T-cell (primary cell): Measurements from ENCODE around the gene GK2. TPM values are rescaled to one million over a fixed set of nuclear protein-coding genes. Genes with fewer than 3 reads are reported as not detected.

Source experiments
- ATAC-seq, 4 experiments: fragments of 200-7000 bp in 3 of 4; fragments of 150-1000 bp in 1 of 4; cut with Tn5 transposase; replicated peaks in 1 of 4; 1 replicate in 3 of 4; 2 replicates in 1 of 4; pipeline ENCODE4 v1.10.0; 2021; ENCODE audit warnings: moderate library complexity in 3 of 4, mild to moderate bottlenecking in 2 of 4, moderate number of reproducible peaks in 1 of 4
- CTCF ChIA-PET, 2 donors: fragments of 300-600 bp; sonication (Branson Sonifier 250); formaldehyde crosslinking; loops; one replicate each; lab custom pipeline; 2022; ENCODE audit warnings: antibody characterized with exemption in 2 of 2; lab: Charles Lee
- POLR2A ChIA-PET, 2 donors: fragments of 300-600 bp; sonication (Branson Sonifier 250); formaldehyde crosslinking; loops; one replicate each; lab custom pipeline; 2022; ENCODE audit warnings: antibody characterized with exemption in 2 of 2; lab: Charles Lee
- DNase-seq, 35 experiments: peaks; one replicate each; pipeline versions ENCODE4 v3.0.0 to v3.0.0-alpha.2; 2013 to 2023
- H3K27ac ChIP-seq: one replicate; pipeline ENCODE4 v1.5.1; 2013; ENCODE audit warnings: low read length
- H3K27me3 ChIP-seq, 2 experiments: replicated peaks in 1 of 2; 1 replicate in 1 of 2; 2 replicates in 1 of 2; pipeline versions ENCODE4 v1.6.1 to v1.7.0; 2013; ENCODE audit warnings: low read length in 1 of 2, mixed read lengths in 1 of 2; ENCODE audit not compliant: control insufficient read depth in 2 of 2, insufficient read depth in 2 of 2; ENCODE audit errors: extremely low read depth in 1 of 2
- H3K36me3 ChIP-seq, 2 donors: 1 replicate in 1 of 2; 2 replicates in 1 of 2; pipeline versions ENCODE4 v1.6.1 to v1.7.0; 2013; ENCODE audit warnings: low read length in 1 of 2; ENCODE audit not compliant: control insufficient read depth in 2 of 2, insufficient read depth in 1 of 2; ENCODE audit errors: extremely low read depth in 1 of 2
- H3K4me1 ChIP-seq, 2 experiments: 1 replicate in 1 of 2; 2 replicates in 1 of 2; pipeline versions ENCODE4 v1.6.1 to v1.7.0; 2013; ENCODE audit warnings: low read length in 2 of 2, mixed read lengths in 1 of 2; ENCODE audit not compliant: insufficient read depth in 2 of 2, control insufficient read depth in 1 of 2; ENCODE audit errors: extremely low read depth in 1 of 2
- H3K4me3 ChIP-seq, 2 donors: 1 replicate in 1 of 2; 2 replicates in 1 of 2; pipeline versions ENCODE4 v1.5.1 to v1.7.0; 2013; ENCODE audit warnings: mild to moderate bottlenecking in 2 of 2, low read length in 1 of 2, moderate library complexity in 1 of 2; ENCODE audit not compliant: control insufficient read depth in 1 of 2; ENCODE audit errors: extremely low read depth in 1 of 2
- H3K9me3 ChIP-seq: 2 replicates; pipeline ENCODE4 v1.7.0; 2013
- H3K27ac Mint-ChIP-seq, 2 donors: one replicate each; pipeline ENCODE4 v1.8.0; 2020 to 2021; ENCODE audit warnings: mild to moderate bottlenecking in 2 of 2, mixed read lengths in 2 of 2
- H3K27me3 Mint-ChIP-seq, 2 donors: one replicate each; pipeline ENCODE4 v1.8.0; 2021 to 2022; ENCODE audit warnings: mixed read lengths in 2 of 2
- H3K36me3 Mint-ChIP-seq: one replicate; pipeline ENCODE4 v1.8.0; 2021; ENCODE audit warnings: mixed read lengths
- H3K4me1 Mint-ChIP-seq, 3 donors: one replicate each; pipeline ENCODE4 v1.8.0; 2020 to 2022; ENCODE audit warnings: mixed read lengths in 3 of 3, mild to moderate bottlenecking in 1 of 3
- H3K4me3 Mint-ChIP-seq, 3 donors: one replicate each; pipeline ENCODE4 v1.8.0; 2020 to 2022; ENCODE audit warnings: mild to moderate bottlenecking in 3 of 3, mixed read lengths in 3 of 3, moderate library complexity in 3 of 3
- H3K9me3 Mint-ChIP-seq, 3 donors: one replicate each; pipeline ENCODE4 v1.8.0; 2020 to 2022; ENCODE audit warnings: mixed read lengths in 3 of 3
- WGBS: methylation state at CpG from one replicate; pipeline ENCODE4 v1.1.5; 2013; ENCODE audit warnings: missing lambda C conversion rate; ENCODE audit not compliant: insufficient coverage; 5-methylcytosine and 5-hydroxymethylcytosine counted together
- total RNA-seq, 35 experiments: library from RNA in 6 of 35; stranded (reverse) in 6 of 35; fragments of 120-200 nt in 1 of 35; gene quantifications; one replicate each; pipeline versions ENCODE4 v1.2.1 to v1.2.4 and lab custom pipeline; 2013 to 2026

GK2 gene
- total RNA-seq, 5 donors from 2014 or later (not counting 1 experiment from before 2014, with no cell fraction given): not detected

GRCh38 chr4:79367096-79367495, 40.9 kb downstream of the GK2 start:
- Mint-ChIP-seq H3K4me3 (no peak overlapping the region), H3K9me3 (no peaks in the 10 kb centered on the region), H3K27me3 (no peaks in the 10 kb centered on the region), H3K36me3 (no peaks in the 10 kb centered on the region), H3K4me1 (no peaks in the 10 kb centered on the region), H3K27ac (no peak overlapping the region)
- POLR2A ChIA-PET: interaction anchor here in 1 of 2 donors (0.6 kb wide), 1 partner anchor 192 kb away, joined by 3 read pairs; no protein-coding TSS in a partner anchor
- H3K9me3 ChIP-seq: no peaks in the 10 kb centered on the region
- no CpG with 5 or more reads among the region's 2 CpGs for WGBS
- H3K27ac ChIP-seq: no peak overlapping the region
- H3K4me1 ChIP-seq: no peaks in the 10 kb centered on the region
- H3K36me3 ChIP-seq: no peaks in the 10 kb centered on the region
- ATAC-seq (no peak), DNase-seq (no peak)
- H3K27me3 ChIP-seq: no peaks in the 10 kb centered on the region
- CTCF ChIA-PET: no interaction called here
- H3K4me3 ChIP-seq: no peak overlapping the region

GRCh38 chr4:79366422-79366821, 41.6 kb downstream of the GK2 start:
- Histone ChIP-seq H3K4me1 (no peaks in the 10 kb centered on the region), H3K27ac (no peak overlapping the region), H3K36me3 (no peaks in the 10 kb centered on the region), H3K4me3 (no peak overlapping the region), H3K27me3 (no peaks in the 10 kb centered on the region), H3K9me3 (no peaks in the 10 kb centered on the region)
- no peaks in the 10 kb centered on the region for H3K36me3 Mint-ChIP-seq
- no peaks in the 10 kb centered on the region for H3K4me1 Mint-ChIP-seq
- POLR2A ChIA-PET: no interaction called here
- no peaks in the 10 kb centered on the region for H3K9me3 Mint-ChIP-seq
- no peak for ATAC-seq
- H3K27me3 Mint-ChIP-seq: no peaks in the 10 kb centered on the region
- no peak overlapping the region for H3K27ac Mint-ChIP-seq
- no peak for DNase-seq
- no peak overlapping the region for H3K4me3 Mint-ChIP-seq
- CTCF ChIA-PET: interaction anchor here in 1 of 2 donors (0.6 kb wide), 1 partner anchor 109 kb away, joined by 5 read pairs; no protein-coding TSS in a partner anchor

DNA sequence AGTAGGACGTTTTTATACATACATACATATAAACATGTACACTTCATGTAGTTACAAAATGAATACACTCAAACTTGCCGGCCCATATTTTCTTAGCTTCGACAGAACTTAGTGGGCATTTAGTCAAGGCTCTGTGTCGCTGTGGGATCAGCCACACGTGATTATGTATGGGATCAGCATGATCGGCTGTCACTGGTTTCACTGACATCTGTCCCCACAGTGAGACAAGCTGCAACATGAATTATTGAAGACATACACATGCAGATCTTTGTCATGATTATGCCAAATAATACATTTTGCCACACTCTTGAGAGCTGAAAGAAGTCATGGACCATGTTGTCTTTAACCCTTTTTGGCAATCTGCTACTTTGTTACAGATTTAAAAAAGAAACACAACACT, 44.0 kb downstream of the GK2 start:
- Mint-ChIP-seq H3K27ac (no peak overlapping the region), H3K4me3 (no peak overlapping the region), H3K36me3 (no peaks in the 10 kb centered on the region), H3K9me3 (no peaks in the 10 kb centered on the region), H3K27me3 (no peaks in the 10 kb centered on the region), H3K4me1 (no peaks in the 10 kb centered on the region)
- DNase-seq (no peak), ATAC-seq (no peak)
- H3K36me3 ChIP-seq: no peaks in the 10 kb centered on the region
- H3K4me1 ChIP-seq: no peaks in the 10 kb centered on the region
- CTCF ChIA-PET: no interaction called here
- POLR2A ChIA-PET: no interaction called here
- no peak overlapping the region for H3K27ac ChIP-seq
- H3K4me3 ChIP-seq: no peak overlapping the region
- H3K9me3 ChIP-seq: no peaks in the 10 kb centered on the region
- H3K27me3 ChIP-seq: no peaks in the 10 kb centered on the region
- WGBS: 92% methylated on average over 5 of the region's 6 CpGs

- WGBS: 100% methylated on average over 1 of the region's 4 CpGs
- Histone ChIP-seq H3K36me3 (no peaks in the 10 kb centered on the region), H3K4me1 (no peaks in the 10 kb centered on the region), H3K9me3 (no peaks in the 10 kb centered on the region), H3K27me3 (no peaks in the 10 kb centered on the region), H3K4me3 (no peak overlapping the region), H3K27ac (no peak overlapping the region)
- no peak overlapping the region for H3K27ac Mint-ChIP-seq
- no peak for ATAC-seq
- H3K9me3 Mint-ChIP-seq: no peaks in the 10 kb centered on the region
- CTCF ChIA-PET: no interaction called here
- no peaks in the 10 kb centered on the region for H3K27me3 Mint-ChIP-seq
- no peaks in the 10 kb centered on the region for H3K36me3 Mint-ChIP-seq
- POLR2A ChIA-PET: no interaction called here
- H3K4me3 Mint-ChIP-seq: no peak overlapping the region
- DNase-seq: no peak
- H3K4me1 Mint-ChIP-seq: no peaks in the 10 kb centered on the region
Observed at GRCh38 chr4:79362626-79363025, 45.4 kb downstream of the GK2 start.

DNA sequence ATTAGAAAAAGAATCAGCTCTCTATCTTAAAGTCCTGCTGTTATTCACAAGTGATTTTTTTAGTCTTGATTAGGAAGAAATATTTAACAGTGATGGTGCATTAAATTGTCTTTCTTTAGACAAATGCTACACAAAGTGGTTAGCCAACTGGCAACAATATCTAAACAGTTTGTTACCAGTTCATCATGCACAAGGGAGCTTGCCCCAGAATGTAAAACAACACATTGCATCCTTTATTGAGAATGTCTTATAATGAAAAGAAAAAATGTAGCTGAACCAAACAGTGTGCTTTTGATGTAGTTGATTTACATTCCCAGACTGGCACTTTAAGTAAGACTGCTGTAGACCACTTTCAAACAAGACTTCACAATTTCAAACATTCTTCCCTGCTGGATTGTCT, 48.0 kb downstream of the GK2 start:
- no peaks in the 10 kb centered on the region for H3K36me3 ChIP-seq
- Mint-ChIP-seq H3K9me3 (no peaks in the 10 kb centered on the region), H3K4me3 (no peak overlapping the region), H3K27me3 (no peaks in the 10 kb centered on the region), H3K36me3 (no peaks in the 10 kb centered on the region), H3K4me1 (no peaks in the 10 kb centered on the region), H3K27ac (no peak overlapping the region)
- CTCF ChIA-PET: no interaction called here
- H3K4me3 ChIP-seq: no peak overlapping the region
- no peaks in the 10 kb centered on the region for H3K4me1 ChIP-seq
- no peak overlapping the region for H3K27ac ChIP-seq
- H3K27me3 ChIP-seq: no peaks in the 10 kb centered on the region
- no peaks in the 10 kb centered on the region for H3K9me3 ChIP-seq
- POLR2A ChIA-PET: no interaction called here
- DNase-seq: no peak
- no peak for ATAC-seq

- Mint-ChIP-seq H3K27ac (no peak overlapping the region), H3K4me1 (no peaks in the 10 kb centered on the region), H3K27me3 (no peaks in the 10 kb centered on the region), H3K36me3 (no peaks in the 10 kb centered on the region), H3K9me3 (no peaks in the 10 kb centered on the region), H3K4me3 (no peak overlapping the region)
- H3K27ac ChIP-seq: no peak overlapping the region
- WGBS: no CpG with 5 or more reads among the region's 1 CpG
- ATAC-seq (no peak), DNase-seq (no peak)
- H3K36me3 ChIP-seq: no peaks in the 10 kb centered on the region
- H3K4me1 ChIP-seq: no peaks in the 10 kb centered on the region
- H3K9me3 ChIP-seq: no peaks in the 10 kb centered on the region
- POLR2A ChIA-PET: no interaction called here
- H3K27me3 ChIP-seq: no peaks in the 10 kb centered on the region
- H3K4me3 ChIP-seq: no peak overlapping the region
- CTCF ChIA-PET: no interaction called here
Observed at GRCh38 chr4:79358438-79358837, 49.6 kb downstream of the GK2 start.

DNA sequence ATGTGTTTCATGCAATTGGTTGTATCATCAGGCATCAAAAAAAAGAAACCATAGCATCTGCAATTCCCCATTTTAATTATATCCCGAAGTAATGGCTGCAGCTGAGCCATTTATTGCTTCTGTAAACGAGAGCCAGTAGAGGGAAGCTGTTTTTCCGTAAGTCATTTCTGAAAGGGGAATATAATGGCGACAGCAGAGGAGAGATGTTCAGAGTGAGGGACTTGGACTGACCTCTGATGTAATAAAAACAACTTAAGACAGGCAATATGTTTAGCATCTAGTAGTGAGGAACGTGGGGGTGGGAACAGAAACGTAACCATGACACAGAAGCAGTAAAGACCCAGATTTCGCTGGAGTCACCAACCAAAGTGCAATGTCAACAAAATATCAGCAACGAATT, 50.7 kb downstream of the GK2 start:
- Histone ChIP-seq H3K4me1 (no peaks in the 10 kb centered on the region), H3K4me3 (no peak overlapping the region), H3K36me3 (no peaks in the 10 kb centered on the region), H3K27ac (no peak overlapping the region), H3K27me3 (no peaks in the 10 kb centered on the region), H3K9me3 (no peaks in the 10 kb centered on the region)
- H3K27ac Mint-ChIP-seq: no peak overlapping the region
- DNase-seq (no peak), ATAC-seq (no peak)
- H3K4me3 Mint-ChIP-seq: no peak overlapping the region
- H3K36me3 Mint-ChIP-seq: no peaks in the 10 kb centered on the region
- 82% methylated on average over 2 of the region's 8 CpGs for WGBS
- H3K4me1 Mint-ChIP-seq: no peaks in the 10 kb centered on the region
- no peaks in the 10 kb centered on the region for H3K27me3 Mint-ChIP-seq
- CTCF ChIA-PET: no interaction called here
- POLR2A ChIA-PET: no interaction called here
- H3K9me3 Mint-ChIP-seq: no peaks in the 10 kb centered on the region
